Neural cell (in vitro differentiated cells): Measurements from ENCODE around the gene GPSM3.
"Not testable (repeated sequence)": the region's sequence is repeated elsewhere in the genome, so short reads cannot be mapped to it uniquely, and the experiment has no call there.

Experiments used
- EP300 ChIP-seq: fragments of 450-650 bp; conservative IDR thresholded peaks from 2 replicates; pipeline ENCODE4 v1.6.1; 2014; ENCODE audit warnings: antibody characterized with exemption, mild to moderate bottlenecking, moderate library complexity; ENCODE audit not compliant: poor library complexity, severe bottlenecking
- POLR2AphosphoS5 ChIP-seq: IDR thresholded peaks from 2 replicates; pipeline ENCODE4 v1.6.1; 2012
- RAD21 ChIP-seq: fragments of 450-650 bp; conservative IDR thresholded peaks from 2 replicates; pipeline ENCODE4 v1.6.1; 2014; ENCODE audit warnings: antibody characterized with exemption, mild to moderate bottlenecking, moderate library complexity
- SMC3 ChIP-seq: fragments of 450-650 bp; conservative IDR thresholded peaks from 2 replicates; pipeline ENCODE4 v1.6.1; 2014; ENCODE audit warnings: antibody characterized with exemption, mild to moderate bottlenecking, moderate library complexity; ENCODE audit not compliant: poor library complexity
- TF ChIP-seq, protein P1 (sequence below): fragments of 450-650 bp; IDR thresholded peaks from 2 replicates; pipeline ENCODE4 v1.5.1; 2014; ENCODE audit warnings: antibody characterized with exemption, mild to moderate bottlenecking, moderate library complexity; ENCODE audit not compliant: poor library complexity, severe bottlenecking
- TF ChIP-seq, protein P2 (sequence below): IDR thresholded peaks from 2 replicates; pipeline ENCODE4 v1.6.1; 2012; ENCODE audit warnings: borderline replicate concordance

DNA sequence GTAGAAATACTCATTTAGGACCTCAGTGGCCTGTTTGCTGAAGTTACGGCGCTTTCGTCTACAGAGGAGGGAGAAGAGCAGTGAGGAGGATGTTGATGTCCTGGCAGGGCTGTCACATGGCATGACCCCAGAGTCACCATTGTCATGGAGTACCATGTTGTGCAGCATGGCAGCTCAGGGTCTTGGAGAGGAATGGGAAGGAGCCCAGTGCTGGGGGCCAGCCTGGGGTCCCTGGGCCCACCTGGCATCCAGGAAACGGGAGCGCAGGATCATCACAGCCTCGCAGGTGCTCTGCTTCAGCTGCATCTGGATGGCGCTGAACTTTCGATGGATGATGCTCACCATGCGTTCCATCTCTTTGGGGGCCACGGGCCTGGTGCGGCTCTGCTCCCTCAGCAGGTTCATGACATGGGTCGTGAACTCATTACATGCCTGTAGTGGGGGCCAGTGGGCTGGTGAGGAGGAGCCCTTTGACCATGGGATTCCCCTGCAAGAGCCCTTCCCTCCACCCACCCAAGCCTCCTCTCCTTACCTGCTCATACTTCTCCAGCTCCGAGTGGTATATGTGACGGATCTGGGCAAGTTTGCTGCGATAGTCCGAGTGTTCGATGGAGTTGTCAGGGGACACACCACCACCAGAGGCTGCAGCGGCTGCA is 4.6 kb downstream of the GPSM3 start:
- TF ChIP-seq, protein P1, sequence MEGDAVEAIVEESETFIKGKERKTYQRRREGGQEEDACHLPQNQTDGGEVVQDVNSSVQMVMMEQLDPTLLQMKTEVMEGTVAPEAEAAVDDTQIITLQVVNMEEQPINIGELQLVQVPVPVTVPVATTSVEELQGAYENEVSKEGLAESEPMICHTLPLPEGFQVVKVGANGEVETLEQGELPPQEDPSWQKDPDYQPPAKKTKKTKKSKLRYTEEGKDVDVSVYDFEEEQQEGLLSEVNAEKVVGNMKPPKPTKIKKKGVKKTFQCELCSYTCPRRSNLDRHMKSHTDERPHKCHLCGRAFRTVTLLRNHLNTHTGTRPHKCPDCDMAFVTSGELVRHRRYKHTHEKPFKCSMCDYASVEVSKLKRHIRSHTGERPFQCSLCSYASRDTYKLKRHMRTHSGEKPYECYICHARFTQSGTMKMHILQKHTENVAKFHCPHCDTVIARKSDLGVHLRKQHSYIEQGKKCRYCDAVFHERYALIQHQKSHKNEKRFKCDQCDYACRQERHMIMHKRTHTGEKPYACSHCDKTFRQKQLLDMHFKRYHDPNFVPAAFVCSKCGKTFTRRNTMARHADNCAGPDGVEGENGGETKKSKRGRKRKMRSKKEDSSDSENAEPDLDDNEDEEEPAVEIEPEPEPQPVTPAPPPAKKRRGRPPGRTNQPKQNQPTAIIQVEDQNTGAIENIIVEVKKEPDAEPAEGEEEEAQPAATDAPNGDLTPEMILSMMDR = not testable (repeated sequence)
- TF ChIP-seq, protein P2, sequence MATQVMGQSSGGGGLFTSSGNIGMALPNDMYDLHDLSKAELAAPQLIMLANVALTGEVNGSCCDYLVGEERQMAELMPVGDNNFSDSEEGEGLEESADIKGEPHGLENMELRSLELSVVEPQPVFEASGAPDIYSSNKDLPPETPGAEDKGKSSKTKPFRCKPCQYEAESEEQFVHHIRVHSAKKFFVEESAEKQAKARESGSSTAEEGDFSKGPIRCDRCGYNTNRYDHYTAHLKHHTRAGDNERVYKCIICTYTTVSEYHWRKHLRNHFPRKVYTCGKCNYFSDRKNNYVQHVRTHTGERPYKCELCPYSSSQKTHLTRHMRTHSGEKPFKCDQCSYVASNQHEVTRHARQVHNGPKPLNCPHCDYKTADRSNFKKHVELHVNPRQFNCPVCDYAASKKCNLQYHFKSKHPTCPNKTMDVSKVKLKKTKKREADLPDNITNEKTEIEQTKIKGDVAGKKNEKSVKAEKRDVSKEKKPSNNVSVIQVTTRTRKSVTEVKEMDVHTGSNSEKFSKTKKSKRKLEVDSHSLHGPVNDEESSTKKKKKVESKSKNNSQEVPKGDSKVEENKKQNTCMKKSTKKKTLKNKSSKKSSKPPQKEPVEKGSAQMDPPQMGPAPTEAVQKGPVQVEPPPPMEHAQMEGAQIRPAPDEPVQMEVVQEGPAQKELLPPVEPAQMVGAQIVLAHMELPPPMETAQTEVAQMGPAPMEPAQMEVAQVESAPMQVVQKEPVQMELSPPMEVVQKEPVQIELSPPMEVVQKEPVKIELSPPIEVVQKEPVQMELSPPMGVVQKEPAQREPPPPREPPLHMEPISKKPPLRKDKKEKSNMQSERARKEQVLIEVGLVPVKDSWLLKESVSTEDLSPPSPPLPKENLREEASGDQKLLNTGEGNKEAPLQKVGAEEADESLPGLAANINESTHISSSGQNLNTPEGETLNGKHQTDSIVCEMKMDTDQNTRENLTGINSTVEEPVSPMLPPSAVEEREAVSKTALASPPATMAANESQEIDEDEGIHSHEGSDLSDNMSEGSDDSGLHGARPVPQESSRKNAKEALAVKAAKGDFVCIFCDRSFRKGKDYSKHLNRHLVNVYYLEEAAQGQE = not testable (repeated sequence)
- not testable (repeated sequence) for TF ChIP-seq RAD21, EP300, SMC3, POLR2AphosphoS5
